ENCODE measurements around the gene METTL3.
"Not testable (repeated sequence)": the region's sequence is repeated elsewhere in the genome, so short reads cannot be mapped to it uniquely, and the experiment has no call there.

The METTL3 gene

GRCh38 chr14:21553266-21553665, 42.1 kb upstream of the METTL3 start:
- no peak overlapping the region for H3K4me3 ChIP-seq (ENCODE audit: severe bottlenecking)
- H3K36me3 ChIP-seq (ENCODE audit: low read depth): no peaks in the 10 kb centered on the region
- H3K27me3 ChIP-seq (ENCODE audit: insufficient read depth, poor library complexity, severe bottlenecking): no peaks in the 10 kb centered on the region
- DNase-seq (ENCODE audit: low spot score) (no peak), ATAC-seq (ENCODE audit: low read depth) (no peak)
- H3K9me3 ChIP-seq (ENCODE audit: severe bottlenecking): no peaks in the 10 kb centered on the region
- H3K27ac ChIP-seq (ENCODE audit: poor library complexity, severe bottlenecking): no peak overlapping the region
- peaks cover 3% of the 10 kb centered on the region for H3K4me1 ChIP-seq (ENCODE audit: insufficient read depth, poor library complexity, severe bottlenecking)
- TF ChIP-seq, protein P1, sequence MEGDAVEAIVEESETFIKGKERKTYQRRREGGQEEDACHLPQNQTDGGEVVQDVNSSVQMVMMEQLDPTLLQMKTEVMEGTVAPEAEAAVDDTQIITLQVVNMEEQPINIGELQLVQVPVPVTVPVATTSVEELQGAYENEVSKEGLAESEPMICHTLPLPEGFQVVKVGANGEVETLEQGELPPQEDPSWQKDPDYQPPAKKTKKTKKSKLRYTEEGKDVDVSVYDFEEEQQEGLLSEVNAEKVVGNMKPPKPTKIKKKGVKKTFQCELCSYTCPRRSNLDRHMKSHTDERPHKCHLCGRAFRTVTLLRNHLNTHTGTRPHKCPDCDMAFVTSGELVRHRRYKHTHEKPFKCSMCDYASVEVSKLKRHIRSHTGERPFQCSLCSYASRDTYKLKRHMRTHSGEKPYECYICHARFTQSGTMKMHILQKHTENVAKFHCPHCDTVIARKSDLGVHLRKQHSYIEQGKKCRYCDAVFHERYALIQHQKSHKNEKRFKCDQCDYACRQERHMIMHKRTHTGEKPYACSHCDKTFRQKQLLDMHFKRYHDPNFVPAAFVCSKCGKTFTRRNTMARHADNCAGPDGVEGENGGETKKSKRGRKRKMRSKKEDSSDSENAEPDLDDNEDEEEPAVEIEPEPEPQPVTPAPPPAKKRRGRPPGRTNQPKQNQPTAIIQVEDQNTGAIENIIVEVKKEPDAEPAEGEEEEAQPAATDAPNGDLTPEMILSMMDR (IDR thresholded peaks at IDR 0.05; ENCODE audit: poor library complexity, severe bottlenecking): no peak

DNA sequence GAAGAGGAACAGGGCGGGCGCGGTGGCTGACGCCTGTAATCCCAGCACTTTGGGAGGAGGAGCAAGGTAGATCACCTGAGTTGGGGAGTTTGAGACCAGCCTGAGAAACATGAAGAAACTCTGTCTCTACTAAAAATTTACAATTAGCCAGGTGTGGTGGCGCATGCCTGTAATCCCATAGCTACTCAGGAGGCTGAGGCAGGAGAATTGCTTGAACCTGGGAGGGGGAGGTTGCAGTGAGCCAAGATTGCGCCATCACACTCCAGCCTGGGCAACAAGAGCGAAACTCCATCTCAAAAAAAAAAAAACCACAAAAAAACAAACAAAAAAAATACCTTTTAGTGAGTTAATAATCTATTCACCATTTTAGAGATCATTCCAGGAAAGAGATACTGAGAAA, 33.4 kb upstream of the METTL3 start:
- H3K36me3 ChIP-seq (ENCODE audit: low read depth); H3K4me1 ChIP-seq (ENCODE audit: insufficient read depth, poor library complexity, severe bottlenecking); H3K9me3 ChIP-seq (ENCODE audit: severe bottlenecking); H3K27me3 ChIP-seq (ENCODE audit: insufficient read depth, poor library complexity, severe bottlenecking); H3K4me3 ChIP-seq (ENCODE audit: severe bottlenecking); ATAC-seq (ENCODE audit: low read depth); H3K27ac ChIP-seq (ENCODE audit: poor library complexity, severe bottlenecking); DNase-seq (ENCODE audit: low spot score): not testable (repeated sequence)

GRCh38 chr14:21543963-21544362, 32.8 kb upstream of the METTL3 start:
- no peaks in the 10 kb centered on the region for H3K4me1 ChIP-seq (ENCODE audit: insufficient read depth, poor library complexity, severe bottlenecking)
- no peaks in the 10 kb centered on the region for H3K9me3 ChIP-seq (ENCODE audit: severe bottlenecking)
- no peak for DNase-seq (ENCODE audit: low spot score)
- no peaks in the 10 kb centered on the region for H3K27me3 ChIP-seq (ENCODE audit: insufficient read depth, poor library complexity, severe bottlenecking)
- H3K4me3 ChIP-seq (ENCODE audit: severe bottlenecking): no peak overlapping the region
- no peaks in the 10 kb centered on the region for H3K36me3 ChIP-seq (ENCODE audit: low read depth)
- TF ChIP-seq, protein P1 (IDR thresholded peaks at IDR 0.05; ENCODE audit: poor library complexity, severe bottlenecking): no peak
- H3K27ac ChIP-seq (ENCODE audit: poor library complexity, severe bottlenecking): no peak overlapping the region
- no peak for ATAC-seq (ENCODE audit: low read depth)

GRCh38 chr14:21543521-21543960, 32.4 kb upstream of the METTL3 start:
- no peaks in the 10 kb centered on the region for H3K36me3 ChIP-seq (ENCODE audit: low read depth)
- no peaks in the 10 kb centered on the region for H3K9me3 ChIP-seq (ENCODE audit: severe bottlenecking)
- no peak overlapping the region for H3K4me3 ChIP-seq (ENCODE audit: severe bottlenecking)
- ATAC-seq (ENCODE audit: low read depth) (no peak), DNase-seq (ENCODE audit: low spot score) (no peak)
- TF ChIP-seq, protein P1 (IDR thresholded peaks at IDR 0.05; ENCODE audit: poor library complexity, severe bottlenecking): no peak
- H3K27me3 ChIP-seq (ENCODE audit: insufficient read depth, poor library complexity, severe bottlenecking): no peaks in the 10 kb centered on the region
- no peak overlapping the region for H3K27ac ChIP-seq (ENCODE audit: poor library complexity, severe bottlenecking)
- no peaks in the 10 kb centered on the region for H3K4me1 ChIP-seq (ENCODE audit: insufficient read depth, poor library complexity, severe bottlenecking)

GRCh38 chr14:21541413-21542074, 30.4 kb upstream of the METTL3 start:
- Histone ChIP-seq H3K27me3 (ENCODE audit: insufficient read depth, poor library complexity, severe bottlenecking) (peaks cover 13% of the 10 kb centered on the region), H3K36me3 (ENCODE audit: low read depth) (no peaks in the 10 kb centered on the region), H3K9me3 (ENCODE audit: severe bottlenecking) (no peaks in the 10 kb centered on the region), H3K4me1 (ENCODE audit: insufficient read depth, poor library complexity, severe bottlenecking) (no peaks in the 10 kb centered on the region), H3K4me3 (ENCODE audit: severe bottlenecking) (no peak overlapping the region), H3K27ac (ENCODE audit: poor library complexity, severe bottlenecking) (no peak overlapping the region)
- TF ChIP-seq, protein P1 (IDR thresholded peaks at IDR 0.05; ENCODE audit: poor library complexity, severe bottlenecking): no peak
- ATAC-seq (ENCODE audit: low read depth) (no peak), DNase-seq (ENCODE audit: low spot score) (no peak)

Measured in RWPE2 (cell line).